NCI-H460 (cell line): ENCODE results near the gene PTGER2. TPM values are rescaled to one million over a fixed set of nuclear protein-coding genes. Genes with fewer than 3 reads are reported as not detected.

Source experiments
- DNase-seq: peaks from one replicate; pipeline ENCODE4 v3.0.0-alpha.2; 2016; ENCODE audit warnings: low read depth; ENCODE audit errors: extremely low read depth
- total RNA-seq: library from RNA; depleted of rRNA; stranded (reverse); fragments of >200 nt; shearing (Covaris generic); gene quantifications from 2 replicates; pipeline ENCODE4 v1.2.3, GENCODE V29; 2014; rRNA removed

Gene PTGER2
- total RNA-seq, 1 experiment from 2014 or later: 0.42 TPM

GRCh38 chr14:52365071-52365470 lies 51.0 kb downstream of the PTGER2 start:
- DNase-seq: no peak

- no peak for DNase-seq
These were observed 52.7 kb downstream of the PTGER2 start for GRCh38 chr14:52366796-52367315.

- DNase-seq: no peak
These were observed 55.2 kb downstream of the PTGER2 start for GRCh38 chr14:52369305-52369801.

GRCh38 chr14:52370406-52370935 lies 56.4 kb downstream of the PTGER2 start:
- DNase-seq: no peak

- DNase-seq: no peak
These were observed 63.8 kb downstream of the PTGER2 start for GRCh38 chr14:52377940-52378339.

Other genes starting within 250 kb of the PTGER2 start
- 63.2 and 66.1 TPM in 2 replicates for gene NID2, start 245.3 kb upstream of the PTGER2 start, total RNA-seq
- gene PTGDR, start 46.6 kb upstream of the PTGER2 start, total RNA-seq: not detected in 2 replicates
- gene TXNDC16, start 238.2 kb downstream of the PTGER2 start, total RNA-seq: 2.7 and 3.4 TPM in 2 replicates
- not detected in 2 replicates for gene GPR137C, start 238.5 kb downstream of the PTGER2 start, total RNA-seq